Activated CD4-positive, CD25-positive, alpha-beta regulatory T cell treated with anti-CD3 and anti-CD28 coated beads, Interleukin-2, amount 50 U/mL, for 24 hours (primary cell): ENCODE results near the gene CCR7.
A peak's percentile ranks its signal among the peaks of the same experiment; 100 is the strongest.

ENCODE experiments used
- ATAC-seq, 2 donors: fragments of 150-1000 bp; cut with Tn5 transposase; one replicate each; pipeline ENCODE4 v1.10.0; 2021; ENCODE audit warnings: mild to moderate bottlenecking in 1 of 2, moderate library complexity in 1 of 2

Gene CCR7

DNA sequence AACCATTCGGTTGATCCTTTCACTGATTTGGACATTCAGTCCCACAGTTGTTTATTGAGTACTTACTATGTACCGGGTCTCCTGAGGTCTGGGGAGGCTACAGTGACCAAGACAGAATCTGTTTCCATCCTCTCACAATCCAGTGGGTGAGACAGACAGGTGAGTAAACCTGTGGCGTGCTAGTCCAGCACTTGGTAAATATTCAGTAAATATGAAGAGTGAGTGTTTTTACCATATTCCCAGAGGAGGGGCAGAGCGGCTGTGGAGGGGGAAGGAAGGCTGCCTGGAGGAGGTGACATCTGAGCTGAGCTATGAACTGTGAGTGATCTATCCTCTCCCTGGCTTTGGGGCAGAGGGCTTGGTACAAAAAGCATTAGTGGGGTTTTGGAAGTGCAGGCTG, 31.4 kb downstream of the CCR7 start:
- no peak for ATAC-seq

DNA sequence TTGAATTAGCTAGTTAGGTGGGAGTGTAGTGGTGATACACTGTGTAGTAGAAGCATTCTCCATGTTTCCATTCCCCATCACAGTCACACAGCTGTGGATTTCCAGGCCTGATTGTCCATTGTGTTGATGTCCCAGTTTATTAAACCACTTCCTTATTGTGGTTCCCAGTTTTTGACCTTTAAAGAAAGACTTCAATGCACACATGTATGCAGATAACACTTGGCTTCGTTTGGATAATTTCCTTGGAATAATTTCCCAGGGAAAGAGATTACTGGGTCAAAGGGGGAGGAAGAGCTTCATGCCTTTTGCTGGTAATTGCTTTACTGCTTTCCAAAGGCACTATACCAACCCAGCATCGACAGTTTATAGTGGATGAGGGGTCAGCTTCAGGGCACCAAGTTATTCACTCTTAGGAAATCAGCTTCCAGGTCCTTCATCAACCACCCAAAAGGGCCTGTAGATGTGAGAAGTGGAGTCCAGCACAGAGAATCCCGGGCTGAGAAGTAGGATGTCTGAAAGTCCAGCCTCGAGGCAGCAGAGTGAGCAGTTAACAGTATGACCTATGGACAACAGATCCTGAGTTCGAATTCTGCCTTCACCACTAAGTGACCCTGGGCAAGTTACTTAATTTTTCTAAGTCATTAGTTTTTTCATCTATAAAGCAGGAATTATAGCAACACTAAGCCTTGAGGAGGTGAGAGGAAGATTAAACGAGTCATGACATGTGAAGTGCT, 32.6 kb downstream of the CCR7 start:
- ATAC-seq, result no peak

GRCh38 chr17:40531051-40531991, 34.0 kb downstream of the CCR7 start:
- peak; percentile 80 to 85 for ATAC-seq

GRCh38 chr17:40530531-40530994, 34.7 kb downstream of the CCR7 start:
- no peak for ATAC-seq

- no peak for ATAC-seq
Observed at GRCh38 chr17:40529991-40530390, 35.3 kb downstream of the CCR7 start.

DNA sequence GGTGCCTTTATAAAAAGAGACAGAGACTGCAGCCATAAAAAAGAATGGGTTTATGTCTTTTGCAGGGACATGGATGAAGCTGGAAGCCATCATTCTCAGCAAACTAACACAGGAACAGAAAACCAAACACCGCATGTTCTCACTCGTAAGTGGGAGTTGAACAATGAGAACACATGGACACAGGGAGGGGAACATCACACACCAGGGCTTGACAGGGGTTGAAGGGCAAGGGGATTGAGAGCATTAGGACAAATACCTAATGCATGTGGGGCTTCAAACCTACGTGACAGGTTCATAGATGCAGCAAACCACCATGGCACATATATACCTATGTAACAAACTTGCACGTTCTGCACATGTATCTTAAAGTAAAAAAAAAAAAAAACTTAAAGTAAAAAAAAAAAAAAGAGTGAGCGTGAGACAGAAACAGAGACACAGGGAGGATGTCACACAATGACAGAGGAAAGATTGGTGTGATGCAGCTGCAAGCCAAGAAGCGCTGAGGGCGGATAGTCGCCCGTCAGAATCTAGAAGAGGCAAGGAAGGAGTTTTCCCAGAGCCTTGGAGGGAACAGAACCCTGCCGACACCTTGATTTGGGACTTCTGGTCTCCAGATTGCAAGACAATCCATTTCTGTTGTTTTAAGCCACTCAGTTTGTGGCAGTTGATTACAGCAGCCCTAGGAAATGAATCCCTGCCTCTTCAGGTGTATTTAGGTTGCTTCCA, 36.4 kb downstream of the CCR7 start:
- ATAC-seq, result no peak

DNA sequence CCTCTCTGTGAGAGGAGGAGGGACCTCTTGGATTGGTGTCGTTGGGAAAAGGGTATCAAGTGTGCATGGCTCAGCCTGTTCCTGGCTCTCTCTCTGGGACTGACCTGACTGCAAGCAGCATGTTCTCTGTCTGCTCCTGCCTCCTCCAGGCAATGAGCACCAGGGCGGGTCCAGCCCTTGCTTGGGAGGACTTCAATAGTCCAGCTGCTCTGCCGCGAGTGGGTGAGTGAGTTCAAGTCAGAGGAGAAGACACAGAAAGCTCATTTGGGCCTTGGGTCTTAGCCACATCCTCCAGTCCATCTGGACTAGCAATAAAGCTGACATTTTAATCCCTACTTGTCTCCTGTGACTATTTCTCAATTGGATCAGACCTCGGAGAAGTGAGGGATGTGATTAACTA, 38.6 kb downstream of the CCR7 start:
- no peak for ATAC-seq

DNA sequence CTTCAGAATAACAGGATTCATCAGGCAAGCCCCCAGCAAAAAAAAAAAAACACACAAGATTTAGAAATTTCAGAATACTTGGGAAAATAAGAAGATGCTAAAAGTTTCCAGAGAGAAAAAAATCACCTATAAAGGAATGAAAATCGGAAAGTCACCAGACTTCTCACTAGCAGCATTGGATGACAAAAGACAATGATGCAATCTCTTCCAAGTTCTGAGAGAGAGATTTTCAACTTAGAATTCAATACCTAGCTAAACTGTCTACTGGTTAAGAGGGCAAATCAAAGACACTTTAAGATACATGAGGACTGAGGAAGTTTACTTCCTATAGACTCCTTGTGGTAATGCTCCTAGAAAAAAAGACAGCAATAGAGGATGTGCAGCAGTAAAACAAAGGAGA, 40.0 kb downstream of the CCR7 start:
- no peak for ATAC-seq

DNA sequence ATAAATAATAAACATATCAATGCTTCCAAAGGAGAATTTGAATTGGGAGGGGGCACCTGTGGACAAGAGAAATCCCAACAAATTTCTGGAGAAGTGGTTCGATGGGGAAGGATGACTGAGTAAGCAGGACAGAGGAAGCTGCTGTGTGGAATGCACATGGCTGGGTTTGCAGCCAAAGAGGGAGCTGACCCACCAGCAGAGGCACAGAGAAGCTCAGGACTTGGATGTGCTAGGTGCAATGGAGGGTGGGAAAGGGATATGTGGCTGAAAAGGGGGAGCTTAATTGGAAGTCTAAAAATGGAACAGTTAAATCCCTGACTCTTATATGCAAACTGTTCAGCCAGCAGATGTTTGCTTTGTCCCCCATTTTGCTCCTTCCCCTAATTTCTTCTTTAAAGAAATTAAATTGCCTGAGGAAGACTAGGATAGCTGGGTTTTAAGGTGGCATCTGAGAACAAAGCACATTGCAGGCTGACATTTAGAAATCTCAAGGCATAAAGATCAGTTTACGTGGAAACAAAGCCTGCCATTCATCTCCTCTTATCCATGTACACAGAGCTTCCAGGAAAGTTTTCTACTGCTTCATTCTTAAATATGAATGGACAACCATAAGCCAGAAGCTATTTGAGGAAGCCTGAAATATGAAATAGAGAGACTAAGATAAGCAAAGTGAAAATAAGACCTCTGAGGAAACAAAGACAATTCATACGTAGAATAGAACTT, 40.9 kb downstream of the CCR7 start:
- ATAC-seq, result no peak

DNA sequence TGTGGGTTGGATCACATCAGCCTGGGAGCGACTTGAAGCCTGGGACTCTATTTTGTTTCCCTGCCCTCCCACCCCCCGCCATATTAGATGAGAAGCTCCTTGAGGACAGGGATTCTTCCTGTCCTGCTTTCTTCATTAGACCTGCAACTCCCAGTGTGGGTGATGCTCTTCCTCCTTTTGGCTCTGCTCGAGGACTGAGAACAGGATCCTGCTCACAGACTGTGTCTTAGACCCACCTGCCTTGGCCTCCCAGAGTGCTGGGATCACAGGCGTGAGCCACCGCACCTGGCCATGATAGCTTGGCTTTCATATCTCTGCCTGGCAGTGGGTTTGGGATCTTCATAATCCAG, 42.3 kb downstream of the CCR7 start:
- ATAC-seq, result no peak

GRCh38 chr17:40522250-40522960, 42.9 kb downstream of the CCR7 start:
- ATAC-seq, result no peak

- ATAC-seq, result no peak
Observed at GRCh38 chr17:40520991-40521453, 44.2 kb downstream of the CCR7 start.

DNA sequence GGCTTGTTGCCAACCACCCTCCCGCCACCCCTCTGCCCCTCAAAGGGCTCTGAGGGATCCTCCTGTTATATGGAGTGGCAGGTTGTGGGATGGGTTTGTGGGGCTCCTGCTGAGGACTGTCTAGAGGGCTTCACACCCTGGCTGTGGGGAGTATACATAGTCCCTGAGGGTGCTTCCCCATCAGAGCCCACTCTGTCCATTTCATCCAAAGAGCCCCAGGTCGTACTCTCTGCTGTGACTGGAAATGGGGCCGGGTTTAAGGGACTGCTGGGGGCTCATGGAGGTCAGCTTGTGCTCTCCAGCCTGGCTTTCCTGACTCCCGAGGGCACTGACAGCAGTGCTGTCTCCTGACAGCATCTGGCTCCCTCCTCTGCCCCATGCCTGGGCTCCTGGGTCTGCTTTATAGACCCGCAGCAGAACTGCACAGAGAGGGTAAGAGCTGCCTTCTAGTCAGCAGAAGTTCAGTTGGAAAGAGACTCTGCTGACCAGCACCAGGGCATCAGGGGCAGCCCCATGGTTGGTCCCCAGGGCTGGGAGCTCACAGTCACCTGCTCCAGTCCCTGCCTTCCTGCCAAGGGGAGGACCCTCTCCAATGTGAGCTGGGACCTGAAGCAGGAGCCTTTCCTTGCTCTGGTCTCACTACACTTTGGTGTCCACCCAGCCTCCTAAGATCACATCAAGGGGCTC, 46.0 kb downstream of the CCR7 start:
- ATAC-seq, result no peak

DNA sequence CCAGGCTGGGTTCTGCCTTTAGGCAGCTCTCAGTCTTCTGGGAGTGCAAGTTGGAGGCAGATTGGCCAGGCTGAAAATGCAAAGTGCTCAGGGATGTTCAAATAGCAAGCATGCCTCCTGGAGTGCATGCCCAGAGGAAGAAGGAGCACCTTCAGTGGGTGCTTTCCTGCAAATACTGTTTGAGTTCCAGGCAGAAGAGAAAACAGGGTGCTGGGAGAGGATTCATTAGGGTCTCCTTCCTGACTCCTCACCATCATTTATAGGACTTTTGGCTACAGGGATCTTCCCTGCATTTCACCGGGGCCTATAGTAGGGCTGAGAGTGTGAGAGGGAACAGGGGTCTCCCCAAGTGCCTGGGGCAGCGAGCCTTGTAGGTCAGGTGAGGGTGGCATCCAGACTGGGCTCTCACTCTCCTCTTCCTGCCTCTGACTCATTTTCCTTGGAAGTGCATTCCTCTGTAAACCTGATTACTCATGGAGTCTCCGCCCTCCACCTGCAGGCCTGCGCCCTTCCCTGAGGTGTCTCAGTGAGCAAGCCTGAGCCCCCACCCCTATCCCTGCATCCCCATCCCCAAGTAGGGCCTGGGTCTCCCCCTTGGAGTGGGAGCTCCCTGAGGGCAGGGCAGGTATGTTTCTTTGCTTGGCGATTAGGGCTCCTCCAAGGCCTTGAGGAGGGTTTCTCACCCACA, 46.7 kb downstream of the CCR7 start:
- no peak for ATAC-seq

GRCh38 chr17:40517981-40518380, 47.3 kb downstream of the CCR7 start:
- ATAC-seq, result no peak

GRCh38 chr17:40517286-40517662, 48.0 kb downstream of the CCR7 start:
- no peak for ATAC-seq

DNA sequence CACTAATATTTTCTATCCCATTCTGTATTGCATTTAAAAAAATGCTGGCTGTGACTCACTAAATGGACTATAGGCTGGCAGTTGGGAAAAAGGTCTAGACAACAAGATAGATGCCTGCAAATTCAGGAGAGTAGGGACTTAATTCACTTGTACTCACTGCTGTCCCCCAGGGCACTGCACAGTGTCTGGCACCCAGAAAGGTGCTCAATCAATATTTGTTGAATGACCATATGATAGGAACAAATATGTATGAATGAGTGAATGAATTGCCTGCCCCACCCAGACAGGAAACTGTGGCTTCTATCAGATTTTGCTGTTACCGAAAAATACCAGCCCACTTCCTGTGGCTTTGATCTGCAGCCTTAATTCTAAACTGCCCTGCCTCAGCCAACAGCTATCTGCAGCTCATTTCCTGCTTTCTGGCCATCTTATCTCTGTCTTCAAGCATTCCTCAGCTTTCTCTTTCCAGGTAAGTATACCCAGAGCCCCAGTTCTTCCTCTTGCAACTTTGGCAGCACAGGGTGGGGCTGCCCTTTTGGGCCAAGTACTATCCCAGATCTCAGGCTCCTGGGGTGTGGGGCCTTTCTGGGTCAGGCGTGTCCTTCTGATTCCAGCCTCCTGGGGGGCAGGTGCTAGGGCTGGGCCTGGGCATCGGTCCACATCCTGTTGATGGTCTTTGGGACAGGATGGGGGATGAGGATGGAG, 48.5 kb downstream of the CCR7 start:
- peak; percentile 73 to 85 for ATAC-seq

- no peak for ATAC-seq
Observed at GRCh38 chr17:40515491-40516041, 49.7 kb downstream of the CCR7 start.

- ATAC-seq, result no peak
Observed at GRCh38 chr17:40515011-40515410, 50.3 kb downstream of the CCR7 start.
